ENCODE data around the gene RARS2.

RARS2 gene

GRCh38 chr6:87482366-87482765, 107.4 kb downstream of the RARS2 start:
- no peak for TF ChIP-seq CTCF (IDR thresholded peaks at IDR 0.05; ENCODE audit: low read depth, low read length, missing control alignments)
- DNase-seq (ENCODE audit: low read depth): no peak
- no peak overlapping the region for H3K4me3 ChIP-seq (ENCODE audit: low read depth, low read length)
- in situ Hi-C loops (cut with HindIII; ENCODE audit: low sequenced_read_pairs): no loop called here

GRCh38 chr6:87481931-87482330, 107.9 kb downstream of the RARS2 start:
- in situ Hi-C loops (cut with HindIII; ENCODE audit: low sequenced_read_pairs): no loop called here
- no peak for DNase-seq (ENCODE audit: low read depth)
- no peak overlapping the region for H3K4me3 ChIP-seq (ENCODE audit: low read depth, low read length)

GRCh38 chr6:87473419-87473903, 116.3 kb downstream of the RARS2 start:
- peak; percentile 23 for DNase-seq (ENCODE audit: low read depth)
- TF ChIP-seq CTCF (IDR thresholded peaks at IDR 0.05; ENCODE audit: low read depth, low read length, missing control alignments): no peak
- H3K4me3 ChIP-seq (ENCODE audit: low read depth, low read length): peak overlapping the region; percentile 97
- in situ Hi-C loops (cut with HindIII; ENCODE audit: low sequenced_read_pairs): no loop called here

More at GRCh38 chr6:87481931-87482330, 107.9 kb downstream of the RARS2 start:
- no peak for TF ChIP-seq CTCF (IDR thresholded peaks at IDR 0.05; ENCODE audit: low read depth, low read length, missing control alignments)

- H3K4me3 ChIP-seq (ENCODE audit: low read depth, low read length): peak within 1 kb of the TSS; percentile 97
- DNase-seq (ENCODE audit: low read depth): peak; percentile 39
- in situ Hi-C loops (cut with HindIII; ENCODE audit: low sequenced_read_pairs): no loop called here
- no peak for TF ChIP-seq CTCF (IDR thresholded peaks at IDR 0.05; ENCODE audit: low read depth, low read length, missing control alignments)
These were observed 117.0 kb downstream of the RARS2 start, which contains the start of gene SLC35A1 for GRCh38 chr6:87472525-87473418. Gene SLC35A1, plus strand, starts transcription at chr6:87472974. Its CDS starts 30 bp downstream, at chr6:87473004.

GRCh38 chr6:87465051-87465450, 124.7 kb downstream of the RARS2 start:
- H3K4me3 ChIP-seq (ENCODE audit: low read depth, low read length): no peak overlapping the region
- no peak for TF ChIP-seq CTCF (IDR thresholded peaks at IDR 0.05; ENCODE audit: low read depth, low read length, missing control alignments)
- in situ Hi-C loops (cut with HindIII; ENCODE audit: low sequenced_read_pairs): no loop called here
- DNase-seq (ENCODE audit: low read depth): no peak

Data from astrocyte of the cerebellum (primary cell).